Tibial artery (tissue), 4 donors: ENCODE data around the gene SERPINE2.
A peak's percentile ranks its signal among the peaks of the same experiment; 100 is the strongest.

Experiments
- DNase-seq, 2 donors: peaks; one replicate each; pipeline ENCODE4 v3.0.0-alpha.2; 2019
- H3K27ac ChIP-seq, 2 donors: fragments of 200-600 bp; sonication (generic) in 1 of 2; 1 replicate in 1 of 2; 2 replicates in 1 of 2; pipeline ENCODE4 v1.5.1; 2018 to 2019; ENCODE audit warnings: mild to moderate bottlenecking in 1 of 2
- H3K27me3 ChIP-seq, 2 donors: fragments of 200-600 bp; sonication (generic) in 1 of 2; one replicate each; pipeline versions ENCODE4 v1.5.1 to v1.6.0; 2016 to 2019
- H3K36me3 ChIP-seq, 3 donors: fragments of 200-600 bp; sonication (generic) in 2 of 3; one replicate each; pipeline ENCODE4 v1.5.1; 2016 to 2019; ENCODE audit warnings: mild to moderate bottlenecking in 2 of 3
- H3K4me1 ChIP-seq, 4 donors: fragments of 200-600 bp; sonication (generic) in 2 of 4; 1 replicate in 3 of 4; 2 replicates in 1 of 4; pipeline ENCODE4 v1.5.1; 2016 to 2019
- H3K4me3 ChIP-seq, 2 donors: fragments of 200-600 bp; sonication (generic) in 1 of 2; 1 replicate in 1 of 2; 2 replicates in 1 of 2; pipeline ENCODE4 v1.5.1; 2018 to 2019; ENCODE audit warnings: mild to moderate bottlenecking in 2 of 2
- H3K9me3 ChIP-seq, 3 donors: fragments of 200-600 bp; sonication (generic) in 1 of 3; one replicate each; pipeline ENCODE4 v1.5.1; 2016 to 2019
- CTCF ChIP-seq, 2 experiments: fragments of 200-600 bp in 1 of 2; fragments of 450-650 bp in 1 of 2; IDR thresholded peaks; one replicate each; pipeline ENCODE4 v1.5.1; 2017 to 2019; ENCODE audit warnings: antibody characterized with exemption in 2 of 2, mild to moderate bottlenecking in 1 of 2, moderate library complexity in 1 of 2
- intact Hi-C: fragments of 100-400 bp; cut with DNase I; formaldehyde crosslinking; loops from one replicate; pipeline ENCODE4 v1.15.0; 2023; ENCODE audit warnings: low total_unique reads

The SERPINE2 gene

GRCh38 chr2:223969856-223970255 is 69.2 kb downstream of the SERPINE2 start:
- intact Hi-C loops, result no loop called here
- Histone ChIP-seq H3K27me3 (no peaks in the 10 kb centered on the region), H3K4me1 (peaks cover 0 to 2% (median 0%) of the 10 kb centered on the region in 4 donors), H3K27ac (no peak overlapping the region), H3K4me3 (no peak overlapping the region), H3K36me3 (peaks cover 16 to 35% (median 32%) of the 10 kb centered on the region in 3 donors), H3K9me3 (no peaks in the 10 kb centered on the region)
- no peak for TF ChIP-seq CTCF (IDR thresholded peaks at IDR 0.05)
- no peak for DNase-seq

GRCh38 chr2:223969315-223969714 is 69.8 kb downstream of the SERPINE2 start:
- Histone ChIP-seq H3K27me3 (no peaks in the 10 kb centered on the region), H3K4me1 (peaks cover 0 to 2% (median 0%) of the 10 kb centered on the region in 4 donors), H3K27ac (no peak overlapping the region), H3K9me3 (no peaks in the 10 kb centered on the region), H3K36me3 (peaks cover 16 to 40% (median 32%) of the 10 kb centered on the region in 3 donors), H3K4me3 (no peak overlapping the region)
- no peak for TF ChIP-seq CTCF (IDR thresholded peaks at IDR 0.05)
- intact Hi-C loops, result no loop called here
- no peak for DNase-seq

GRCh38 chr2:223967981-223968380 is 71.1 kb downstream of the SERPINE2 start:
- DNase-seq, result no peak
- Histone ChIP-seq H3K27ac (no peak overlapping the region), H3K4me3 (no peak overlapping the region), H3K9me3 (no peaks in the 10 kb centered on the region), H3K36me3 (peaks cover 16 to 49% (median 32%) of the 10 kb centered on the region in 3 donors), H3K4me1 (peaks cover 0 to 8% (median 1%) of the 10 kb centered on the region in 4 donors), H3K27me3 (no peaks in the 10 kb centered on the region)
- intact Hi-C loops, result no loop called here
- no peak for TF ChIP-seq CTCF (IDR thresholded peaks at IDR 0.05)

GRCh38 chr2:223959688-223960087 is 79.4 kb downstream of the SERPINE2 start:
- DNase-seq, result peak in 1 of 2 donors; percentile 63
- Histone ChIP-seq H3K27me3 (no peaks in the 10 kb centered on the region), H3K27ac (peak overlapping the region in 1 of 2 donors; percentile 28), H3K4me3 (no peak overlapping the region), H3K9me3 (no peaks in the 10 kb centered on the region), H3K4me1 (peaks cover 0 to 69% (median 46%) of the 10 kb centered on the region in 4 donors), H3K36me3 (peaks cover 0 to 12% (median 6%) of the 10 kb centered on the region in 3 donors)
- TF ChIP-seq CTCF (IDR thresholded peaks at IDR 0.05), result no peak
- intact Hi-C loops, result no loop called here

GRCh38 chr2:223957092-223957851 is 81.8 kb downstream of the SERPINE2 start, which contains the start of gene MRPL44:
TSS of gene MRPL44 (plus strand) at chr2:223957463. CDS start at chr2:223957473, 10 bp downstream.
- Histone ChIP-seq H3K4me1 (peaks cover 0 to 54% (median 43%) of the 10 kb centered on the region in 4 donors), H3K27ac (peak within 1 kb of the TSS; percentile 87 to 95), H3K4me3 (peak within 1 kb of the TSS; percentile 97 to 99), H3K27me3 (no peaks in the 10 kb centered on the region), H3K9me3 (no peaks in the 10 kb centered on the region), H3K36me3 (peaks cover 0 to 6% (median 0%) of the 10 kb centered on the region in 3 donors)
- DNase-seq, result peak; percentile 94 to 98
- TF ChIP-seq CTCF (IDR thresholded peaks at IDR 0.05), result no peak
- intact Hi-C loops, result no loop called here
